Ishikawa (cell line): ENCODE results near the gene LSM7.
A peak's percentile ranks its signal among the peaks of the same experiment; 100 is the strongest.

Experiments used
- CEBPB ChIP-seq: IDR thresholded peaks from 2 replicates; pipeline ENCODE4 v1.6.1; 2012
- CREB1 ChIP-seq: IDR thresholded peaks from 2 replicates; pipeline ENCODE4 v1.6.1; 2012; ENCODE audit warnings: low read depth
- EGR1 ChIP-seq: IDR thresholded peaks from 2 replicates; pipeline ENCODE4 v1.6.1; 2012
- EP300 ChIP-seq: IDR thresholded peaks from 2 replicates; pipeline ENCODE4 v1.6.1; 2012; ENCODE audit warnings: borderline replicate concordance
- FOXM1 ChIP-seq: IDR thresholded peaks from 2 replicates; pipeline ENCODE4 v1.6.1; 2012; ENCODE audit warnings: low read depth, borderline replicate concordance
- NFIC ChIP-seq: IDR thresholded peaks from 2 replicates; pipeline ENCODE4 v1.6.1; 2012
- RAD21 ChIP-seq: IDR thresholded peaks from 2 replicates; pipeline ENCODE4 v1.6.1; 2012; ENCODE audit warnings: low read depth
- TAF1 ChIP-seq: IDR thresholded peaks from 2 replicates; pipeline ENCODE4 v1.6.1; 2012; ENCODE audit warnings: low read depth, mild to moderate bottlenecking
- TCF12 ChIP-seq: IDR thresholded peaks from 2 replicates; pipeline ENCODE4 v1.6.1; 2012; ENCODE audit warnings: low read depth
- TEAD4 ChIP-seq: IDR thresholded peaks from 2 replicates; pipeline ENCODE4 v1.6.1; 2012
- YY1 ChIP-seq: IDR thresholded peaks from 2 replicates; pipeline ENCODE4 v1.6.1; 2012; ENCODE audit warnings: low read depth
- ZBTB7A ChIP-seq: IDR thresholded peaks from 2 replicates; pipeline ENCODE4 v1.6.1; 2012; ENCODE audit warnings: low read depth
- TF ChIP-seq, protein P1 (sequence below): IDR thresholded peaks from 2 replicates; pipeline ENCODE4 v1.6.1; 2012
- TF ChIP-seq, protein P2 (sequence below): IDR thresholded peaks from 2 replicates; pipeline ENCODE4 v1.6.1; 2012; ENCODE audit warnings: low read depth, mild to moderate bottlenecking
- TF ChIP-seq, protein P3 (sequence below): IDR thresholded peaks from 2 replicates; pipeline ENCODE4 v1.6.1; 2012

Gene LSM7

DNA sequence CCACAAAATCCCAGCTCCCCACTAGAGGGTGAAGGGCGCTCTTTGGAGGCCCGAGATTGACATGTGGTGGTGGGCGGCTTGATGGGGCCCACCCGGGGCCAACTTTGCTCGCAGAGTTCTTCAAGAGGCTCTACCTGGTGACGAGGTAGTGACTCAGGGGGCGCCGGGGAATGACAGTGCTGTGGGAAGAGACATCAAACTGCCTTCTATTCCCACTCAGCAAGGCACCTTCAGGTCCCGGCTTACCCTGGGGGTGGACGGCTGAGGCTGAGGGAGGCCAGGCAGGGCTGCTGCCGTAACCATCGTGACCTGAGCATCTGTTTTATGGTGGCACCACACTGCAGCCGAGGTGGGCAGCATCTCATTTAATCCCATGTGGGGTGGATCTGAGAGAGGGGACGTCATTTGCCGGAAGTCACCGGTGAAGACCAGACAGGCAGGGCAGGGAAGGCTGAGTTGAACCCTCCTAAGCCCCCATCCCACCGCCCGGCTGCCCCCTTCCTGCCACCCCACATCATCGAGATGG, 22.0 kb downstream of the LSM7 start:
- no peak for TF ChIP-seq YY1
- no peak for TF ChIP-seq TAF1
- no peak for TF ChIP-seq CEBPB
- TF ChIP-seq RAD21, result no peak
- TF ChIP-seq, protein P1, sequence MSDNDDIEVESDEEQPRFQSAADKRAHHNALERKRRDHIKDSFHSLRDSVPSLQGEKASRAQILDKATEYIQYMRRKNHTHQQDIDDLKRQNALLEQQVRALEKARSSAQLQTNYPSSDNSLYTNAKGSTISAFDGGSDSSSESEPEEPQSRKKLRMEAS, result no peak
- no peak for TF ChIP-seq FOXM1
- TF ChIP-seq, protein P2, sequence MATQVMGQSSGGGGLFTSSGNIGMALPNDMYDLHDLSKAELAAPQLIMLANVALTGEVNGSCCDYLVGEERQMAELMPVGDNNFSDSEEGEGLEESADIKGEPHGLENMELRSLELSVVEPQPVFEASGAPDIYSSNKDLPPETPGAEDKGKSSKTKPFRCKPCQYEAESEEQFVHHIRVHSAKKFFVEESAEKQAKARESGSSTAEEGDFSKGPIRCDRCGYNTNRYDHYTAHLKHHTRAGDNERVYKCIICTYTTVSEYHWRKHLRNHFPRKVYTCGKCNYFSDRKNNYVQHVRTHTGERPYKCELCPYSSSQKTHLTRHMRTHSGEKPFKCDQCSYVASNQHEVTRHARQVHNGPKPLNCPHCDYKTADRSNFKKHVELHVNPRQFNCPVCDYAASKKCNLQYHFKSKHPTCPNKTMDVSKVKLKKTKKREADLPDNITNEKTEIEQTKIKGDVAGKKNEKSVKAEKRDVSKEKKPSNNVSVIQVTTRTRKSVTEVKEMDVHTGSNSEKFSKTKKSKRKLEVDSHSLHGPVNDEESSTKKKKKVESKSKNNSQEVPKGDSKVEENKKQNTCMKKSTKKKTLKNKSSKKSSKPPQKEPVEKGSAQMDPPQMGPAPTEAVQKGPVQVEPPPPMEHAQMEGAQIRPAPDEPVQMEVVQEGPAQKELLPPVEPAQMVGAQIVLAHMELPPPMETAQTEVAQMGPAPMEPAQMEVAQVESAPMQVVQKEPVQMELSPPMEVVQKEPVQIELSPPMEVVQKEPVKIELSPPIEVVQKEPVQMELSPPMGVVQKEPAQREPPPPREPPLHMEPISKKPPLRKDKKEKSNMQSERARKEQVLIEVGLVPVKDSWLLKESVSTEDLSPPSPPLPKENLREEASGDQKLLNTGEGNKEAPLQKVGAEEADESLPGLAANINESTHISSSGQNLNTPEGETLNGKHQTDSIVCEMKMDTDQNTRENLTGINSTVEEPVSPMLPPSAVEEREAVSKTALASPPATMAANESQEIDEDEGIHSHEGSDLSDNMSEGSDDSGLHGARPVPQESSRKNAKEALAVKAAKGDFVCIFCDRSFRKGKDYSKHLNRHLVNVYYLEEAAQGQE, result no peak
- TF ChIP-seq TEAD4, result no peak
- no peak for TF ChIP-seq EP300
- TF ChIP-seq, protein P3, sequence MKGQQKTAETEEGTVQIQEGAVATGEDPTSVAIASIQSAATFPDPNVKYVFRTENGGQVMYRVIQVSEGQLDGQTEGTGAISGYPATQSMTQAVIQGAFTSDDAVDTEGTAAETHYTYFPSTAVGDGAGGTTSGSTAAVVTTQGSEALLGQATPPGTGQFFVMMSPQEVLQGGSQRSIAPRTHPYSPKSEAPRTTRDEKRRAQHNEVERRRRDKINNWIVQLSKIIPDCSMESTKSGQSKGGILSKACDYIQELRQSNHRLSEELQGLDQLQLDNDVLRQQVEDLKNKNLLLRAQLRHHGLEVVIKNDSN, result no peak
- no peak for TF ChIP-seq CREB1
- TF ChIP-seq EGR1, result no peak
- no peak for TF ChIP-seq NFIC
- no peak for TF ChIP-seq ZBTB7A
- no peak for TF ChIP-seq TCF12

DNA sequence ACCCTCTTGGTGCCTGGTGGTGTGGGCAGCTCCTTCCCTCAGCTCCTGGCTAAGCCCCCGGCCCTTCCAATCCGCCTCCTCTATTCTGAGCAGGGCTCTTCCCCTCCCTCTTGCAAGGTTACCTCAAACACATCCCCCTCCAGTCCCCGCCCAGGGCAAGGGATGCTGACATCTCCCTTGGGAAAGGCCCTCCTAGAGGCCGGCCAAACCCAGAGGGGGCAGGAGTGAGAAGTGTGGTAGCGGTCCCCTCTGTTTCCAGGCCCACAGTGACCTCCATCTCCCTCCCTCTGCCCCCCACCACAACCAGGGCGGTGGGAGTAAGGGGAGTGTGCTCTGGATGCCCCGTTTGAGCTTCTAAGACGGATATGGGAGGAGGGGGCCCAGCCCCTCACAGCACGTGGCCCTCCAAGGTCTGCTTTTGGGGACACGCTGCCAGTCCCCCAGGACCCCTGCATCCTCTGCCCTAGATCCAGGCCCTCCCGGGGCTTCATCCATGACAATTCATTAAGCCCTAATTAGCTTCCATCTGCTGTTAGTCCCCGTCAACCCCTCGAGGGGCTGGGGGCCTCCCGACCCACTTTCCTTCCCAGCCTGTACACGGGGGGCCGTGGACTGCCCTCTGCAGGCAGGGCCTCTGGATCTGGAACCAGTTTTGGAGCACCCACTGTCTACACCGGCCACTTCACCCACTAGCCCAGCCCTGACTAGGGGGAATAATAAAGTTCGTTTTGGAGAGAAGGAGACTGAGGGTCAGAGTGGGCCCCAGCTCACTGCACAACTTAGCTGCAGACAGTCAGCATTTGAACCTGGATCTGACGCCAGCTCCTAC, 22.7 kb downstream of the LSM7 start:
- TF ChIP-seq, protein P3, result no peak
- TF ChIP-seq YY1, result no peak
- TF ChIP-seq TAF1, result no peak
- no peak for TF ChIP-seq CREB1
- no peak for TF ChIP-seq RAD21
- TF ChIP-seq, protein P2, result no peak
- TF ChIP-seq EGR1, result no peak
- no peak for TF ChIP-seq NFIC

DNA sequence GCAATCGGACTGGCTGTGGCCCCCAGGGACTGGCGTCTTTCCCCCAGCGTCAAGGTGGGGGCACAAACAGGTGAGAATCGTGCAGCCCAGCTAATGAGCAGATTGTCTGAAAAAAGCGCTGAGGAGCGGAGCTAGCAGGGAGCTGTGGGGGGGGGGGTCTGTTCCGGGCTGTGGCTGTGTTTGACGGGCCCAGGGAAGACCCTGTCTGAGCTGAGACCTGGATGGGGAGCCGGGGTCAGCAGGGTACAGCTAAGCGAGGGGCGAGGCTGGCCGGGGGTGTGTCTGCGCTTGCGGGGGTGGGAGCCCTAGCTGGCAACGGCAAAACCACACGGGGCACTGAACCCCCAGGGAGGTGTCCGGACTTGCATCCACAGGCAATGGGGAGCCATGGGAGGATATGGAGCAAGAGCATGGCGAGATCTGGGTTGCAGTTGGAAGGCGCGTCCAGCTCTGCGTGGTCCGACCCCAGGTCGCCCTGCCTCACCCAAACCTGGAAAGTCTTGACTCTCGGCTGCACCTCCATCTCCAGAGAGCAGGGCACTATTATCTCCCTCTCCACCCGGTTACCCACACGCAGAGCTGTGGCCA, 25.1 kb downstream of the LSM7 start:
- TF ChIP-seq, protein P3, result no peak
- TF ChIP-seq NFIC, result no peak

DNA sequence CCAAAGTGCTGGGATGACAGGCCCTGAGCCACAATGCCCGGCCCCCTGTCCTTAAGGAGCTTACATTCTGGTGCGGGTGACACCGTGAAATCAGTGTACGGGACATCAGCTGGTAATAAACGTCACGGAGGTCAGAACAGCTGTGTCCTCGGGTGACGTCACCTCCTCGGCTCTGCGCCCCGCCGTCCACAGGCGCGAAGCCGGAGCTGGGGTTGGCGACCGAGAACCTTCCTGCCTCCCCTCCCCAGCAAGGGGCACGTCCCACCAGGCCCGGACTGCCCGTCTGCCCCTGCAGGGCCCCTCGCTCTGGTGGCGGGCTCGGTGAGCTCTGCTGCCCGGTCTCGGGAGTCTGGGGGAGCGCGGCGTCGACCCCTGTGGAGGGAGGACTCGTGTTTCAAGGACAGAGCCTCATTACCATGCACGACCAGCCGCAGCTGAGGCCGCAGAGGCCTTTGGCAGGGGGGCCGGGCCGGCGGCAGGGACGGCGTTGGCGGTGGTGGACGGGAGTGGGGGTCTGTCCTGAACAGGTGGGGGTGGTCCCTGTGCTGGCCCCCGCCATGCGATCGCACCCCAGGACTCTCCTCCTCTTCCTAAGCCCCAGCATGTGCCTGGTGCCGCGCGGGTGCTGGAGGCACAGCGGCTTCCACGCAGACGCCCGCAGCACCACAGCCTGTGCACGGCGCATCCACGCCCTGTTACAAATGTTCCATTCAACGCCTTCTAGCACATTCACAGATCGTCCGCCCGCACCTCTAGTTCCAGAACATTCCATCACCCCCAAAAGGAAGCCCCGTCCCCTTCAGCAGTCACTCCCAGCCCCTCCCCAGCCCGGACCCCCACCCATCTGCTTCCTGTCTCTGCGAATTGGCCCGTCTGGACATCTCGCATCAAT, 25.8 kb downstream of the LSM7 start:
- TF ChIP-seq ZBTB7A, result 0 out of 2 replicates have a peak, but pooled peaks have one; percentile 24
- TF ChIP-seq, protein P2, result no peak
- TF ChIP-seq, protein P3, result no peak
